GM18502 (cell line): ENCODE results near the gene SLC9A8.
A peak's percentile ranks its signal among the peaks of the same experiment; 100 is the strongest.

Source experiments
- ATAC-seq: cut with Tn5 transposase; IDR thresholded peaks from one replicate; pipeline ENCODE4 v1.9.1; 2021; ENCODE audit warnings: mild to moderate bottlenecking; ENCODE audit not compliant: unreplicated experiment, poor library complexity

Gene SLC9A8

GRCh38 chr20:49811825-49812506 is 662 bp upstream of the SLC9A8 start:
- ATAC-seq: peak; percentile 6

DNA sequence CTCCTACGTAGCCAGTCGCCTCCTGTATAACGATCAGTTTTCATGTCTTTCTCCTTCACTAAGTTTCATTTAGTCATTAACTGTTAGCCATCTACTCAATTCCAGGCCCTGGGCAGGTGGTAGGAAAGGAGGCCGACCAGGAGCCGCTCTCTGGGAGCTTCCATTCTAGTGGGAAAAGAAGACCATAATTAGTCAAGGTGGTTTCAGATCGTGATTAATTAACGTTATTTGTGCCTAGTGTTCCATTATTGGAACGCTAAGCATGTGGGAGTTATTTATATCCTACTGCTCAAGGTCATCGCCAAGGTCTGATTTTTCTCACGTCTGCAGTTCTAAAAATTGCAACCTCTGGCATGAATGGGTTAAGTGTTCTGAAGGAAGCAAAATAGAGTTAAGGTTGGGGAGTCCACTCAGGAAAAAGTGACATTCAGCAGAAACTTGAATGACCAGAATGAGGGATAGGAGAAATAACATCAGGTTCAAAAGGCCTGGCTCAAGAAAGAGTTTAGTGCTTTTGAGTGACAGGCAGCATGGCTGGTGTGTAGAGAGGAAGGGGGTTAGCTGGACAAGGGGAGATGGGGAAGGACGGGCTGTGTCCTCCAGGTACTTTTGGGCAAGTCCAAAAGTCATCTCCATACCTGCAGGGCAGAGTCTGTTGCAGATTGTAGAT is 812 bp downstream of the SLC9A8 start:
- ATAC-seq: no peak

- ATAC-seq: no peak
These were observed 1.5 kb downstream of the SLC9A8 start for GRCh38 chr20:49814057-49814694.

DNA sequence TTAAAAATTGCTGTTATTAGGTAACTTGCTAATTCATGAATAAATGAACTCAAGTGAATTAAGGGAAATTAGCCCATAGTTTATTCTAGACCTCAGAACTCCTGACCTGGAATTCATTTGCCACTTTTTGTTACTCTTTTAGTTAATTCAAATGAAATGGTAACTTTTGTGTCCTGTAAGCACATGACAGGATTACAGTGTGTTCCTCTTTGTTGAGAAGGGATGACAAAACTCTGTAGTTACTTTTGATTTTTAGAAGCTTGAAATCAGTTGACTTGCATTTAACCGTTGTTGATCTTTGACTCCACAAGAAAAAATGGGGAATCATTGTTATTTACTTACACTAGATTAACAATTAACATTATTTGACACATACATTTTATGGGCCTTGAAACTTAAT is 6.2 kb downstream of the SLC9A8 start:
- no peak for ATAC-seq

DNA sequence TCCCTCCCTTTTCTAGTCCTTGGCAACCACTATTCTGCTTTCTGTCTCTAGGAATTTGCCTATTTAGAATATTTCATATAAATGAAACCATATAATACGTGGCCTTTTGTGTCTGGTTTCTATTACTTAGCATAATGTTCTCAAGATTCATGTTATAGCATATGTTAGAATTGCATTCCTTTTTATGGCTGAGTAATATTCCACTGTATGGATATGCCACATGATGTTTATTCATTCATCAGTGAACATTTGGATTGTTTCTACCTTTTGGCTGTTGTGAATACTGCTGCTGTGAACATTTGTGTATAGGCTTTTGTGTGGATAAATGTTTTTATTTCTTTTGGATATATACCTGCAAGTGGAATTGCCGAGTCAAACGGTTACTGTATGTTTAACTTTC is 7.1 kb downstream of the SLC9A8 start:
- ATAC-seq: no peak

GRCh38 chr20:49821381-49821780 is 8.8 kb downstream of the SLC9A8 start:
- no peak for ATAC-seq

- no peak for ATAC-seq
These were observed 9.3 kb downstream of the SLC9A8 start for GRCh38 chr20:49821870-49822331.

- ATAC-seq: no peak
These were observed 10.7 kb downstream of the SLC9A8 start for GRCh38 chr20:49823152-49823847.

DNA sequence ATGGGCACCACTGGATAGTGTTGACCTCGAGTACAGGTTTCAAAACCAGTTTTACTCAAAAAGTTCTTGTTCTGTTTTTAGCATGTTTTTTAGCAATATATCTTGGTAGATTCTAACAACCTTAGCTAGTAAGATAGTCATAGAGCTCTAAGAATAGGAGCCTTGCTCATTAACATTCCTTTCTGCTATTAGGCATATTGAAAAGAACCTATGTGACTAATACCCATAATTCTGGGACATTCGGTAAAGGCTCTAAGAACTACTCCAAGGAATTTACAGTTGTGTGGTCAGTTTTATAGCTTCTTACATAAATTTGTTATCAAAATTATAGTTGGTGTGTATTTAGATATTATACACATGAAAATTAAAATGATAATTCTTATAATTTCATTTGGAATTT is 11.6 kb downstream of the SLC9A8 start:
- no peak for ATAC-seq

DNA sequence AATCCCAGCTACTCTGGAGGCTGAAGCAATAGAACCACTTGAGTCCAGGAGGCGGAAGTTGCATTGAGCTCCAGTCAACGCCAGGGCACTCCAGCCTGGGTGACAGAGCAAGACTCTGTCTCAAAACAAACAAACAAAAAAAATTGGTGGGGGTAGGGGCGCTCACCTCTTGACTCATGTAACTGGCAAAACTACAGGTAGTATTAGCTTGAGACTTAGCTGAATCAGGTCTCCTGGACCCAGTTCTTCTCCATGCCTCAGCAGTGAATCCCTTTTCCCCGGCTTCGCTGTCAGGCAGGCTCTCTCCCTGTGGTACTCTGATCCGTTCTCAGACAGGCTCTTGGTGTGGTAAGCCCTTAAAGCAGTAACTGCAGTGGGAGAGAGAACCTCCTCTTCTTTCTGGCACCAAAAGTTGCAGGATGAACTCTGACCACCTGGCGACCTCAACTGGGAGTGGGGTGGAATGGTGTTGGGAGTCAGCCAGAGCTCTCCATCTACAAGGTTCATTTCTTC is 12.9 kb downstream of the SLC9A8 start:
- no peak for ATAC-seq

- ATAC-seq: no peak
These were observed 18.6 kb downstream of the SLC9A8 start for GRCh38 chr20:49831022-49831769.

GRCh38 chr20:49831770-49832631 is 19.4 kb downstream of the SLC9A8 start:
- no peak for ATAC-seq

GRCh38 chr20:49832632-49833327 is 20.2 kb downstream of the SLC9A8 start:
- ATAC-seq: no peak

- ATAC-seq: no peak
These were observed 20.9 kb downstream of the SLC9A8 start for GRCh38 chr20:49833483-49833882.

GRCh38 chr20:49835031-49835430 is 22.4 kb downstream of the SLC9A8 start:
- no peak for ATAC-seq

- no peak for ATAC-seq
These were observed 25.9 kb downstream of the SLC9A8 start for GRCh38 chr20:49838546-49838945.

GRCh38 chr20:49843139-49843538 is 30.5 kb downstream of the SLC9A8 start:
- ATAC-seq: no peak

GRCh38 chr20:49843770-49844380 is 31.2 kb downstream of the SLC9A8 start:
- no peak for ATAC-seq
